ENCODE measurements around the gene GALNT13. TPM values are rescaled to one million over a fixed set of nuclear protein-coding genes. Genes with fewer than 3 reads are reported as not detected.

GALNT13 gene
- total RNA-seq, 2 experiments from 2014 or later: not detected

DNA sequence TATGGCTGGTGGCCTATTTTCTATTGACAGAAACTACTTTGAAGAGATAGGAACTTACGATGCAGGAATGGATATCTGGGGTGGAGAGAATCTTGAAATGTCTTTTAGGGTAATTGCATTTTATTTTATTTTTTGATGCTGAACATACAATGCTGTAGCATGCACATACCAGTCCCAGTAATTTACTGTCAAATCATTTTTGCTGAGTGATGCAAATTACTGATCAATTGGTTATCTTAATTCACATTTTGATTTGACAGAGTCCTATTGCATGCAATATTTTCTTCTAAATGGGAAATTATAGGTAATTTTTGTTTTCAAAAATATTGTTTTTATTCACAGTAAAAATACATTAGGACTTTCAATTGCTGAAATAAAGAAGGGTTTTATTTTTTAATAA lies 387.3 kb downstream of the GALNT13 start:
- no peaks in the 10 kb centered on the region for H3K9me3 ChIP-seq (ENCODE audit: low read length)
- H3K4me3 ChIP-seq (ENCODE audit: low read depth, low read length, poor library complexity, severe bottlenecking): no peak overlapping the region
- no peak for TF ChIP-seq EZH2phosphoT487 (IDR thresholded peaks at IDR 0.05; ENCODE audit: borderline replicate concordance, low read depth, low read length)
- TF ChIP-seq, protein P1, sequence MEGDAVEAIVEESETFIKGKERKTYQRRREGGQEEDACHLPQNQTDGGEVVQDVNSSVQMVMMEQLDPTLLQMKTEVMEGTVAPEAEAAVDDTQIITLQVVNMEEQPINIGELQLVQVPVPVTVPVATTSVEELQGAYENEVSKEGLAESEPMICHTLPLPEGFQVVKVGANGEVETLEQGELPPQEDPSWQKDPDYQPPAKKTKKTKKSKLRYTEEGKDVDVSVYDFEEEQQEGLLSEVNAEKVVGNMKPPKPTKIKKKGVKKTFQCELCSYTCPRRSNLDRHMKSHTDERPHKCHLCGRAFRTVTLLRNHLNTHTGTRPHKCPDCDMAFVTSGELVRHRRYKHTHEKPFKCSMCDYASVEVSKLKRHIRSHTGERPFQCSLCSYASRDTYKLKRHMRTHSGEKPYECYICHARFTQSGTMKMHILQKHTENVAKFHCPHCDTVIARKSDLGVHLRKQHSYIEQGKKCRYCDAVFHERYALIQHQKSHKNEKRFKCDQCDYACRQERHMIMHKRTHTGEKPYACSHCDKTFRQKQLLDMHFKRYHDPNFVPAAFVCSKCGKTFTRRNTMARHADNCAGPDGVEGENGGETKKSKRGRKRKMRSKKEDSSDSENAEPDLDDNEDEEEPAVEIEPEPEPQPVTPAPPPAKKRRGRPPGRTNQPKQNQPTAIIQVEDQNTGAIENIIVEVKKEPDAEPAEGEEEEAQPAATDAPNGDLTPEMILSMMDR (conservative IDR thresholded peaks at IDR 0.05; ENCODE audit: low read length): no peak
- BruUV-seq (replicated peaks): no TSS peak
- H3K27ac ChIP-seq (ENCODE audit: low read depth, low read length, poor library complexity, severe bottlenecking): no peak overlapping the region
- H3K79me2 ChIP-seq (ENCODE audit: insufficient read depth, low read depth, low read length): no peaks in the 10 kb centered on the region
- CTCF ChIA-PET (ENCODE audit: unreplicated experiment): no interaction called here
- no peaks in the 10 kb centered on the region for H3K9me2 ChIP-seq (ENCODE audit: insufficient read depth, low read length)
- intact Hi-C loops (cut with micrococcal nuclease; ENCODE audit: unreplicated experiment): no loop called here
- no peak for DNase-seq (ENCODE audit: low spot score)
- no peaks in the 10 kb centered on the region for H3K4me1 ChIP-seq (ENCODE audit: insufficient read depth, low read length, poor library complexity, severe bottlenecking)
- no peak overlapping the region for H3K4me2 ChIP-seq (ENCODE audit: low read length)
- H3K36me3 ChIP-seq (ENCODE audit: insufficient read depth, low read length): no peaks in the 10 kb centered on the region
- no peaks in the 10 kb centered on the region for H4K20me1 ChIP-seq (ENCODE audit: insufficient read depth, low read length)
- POLR2A ChIA-PET: no interaction called here
- H2AFZ ChIP-seq (ENCODE audit: low read length): no peak overlapping the region

DNA sequence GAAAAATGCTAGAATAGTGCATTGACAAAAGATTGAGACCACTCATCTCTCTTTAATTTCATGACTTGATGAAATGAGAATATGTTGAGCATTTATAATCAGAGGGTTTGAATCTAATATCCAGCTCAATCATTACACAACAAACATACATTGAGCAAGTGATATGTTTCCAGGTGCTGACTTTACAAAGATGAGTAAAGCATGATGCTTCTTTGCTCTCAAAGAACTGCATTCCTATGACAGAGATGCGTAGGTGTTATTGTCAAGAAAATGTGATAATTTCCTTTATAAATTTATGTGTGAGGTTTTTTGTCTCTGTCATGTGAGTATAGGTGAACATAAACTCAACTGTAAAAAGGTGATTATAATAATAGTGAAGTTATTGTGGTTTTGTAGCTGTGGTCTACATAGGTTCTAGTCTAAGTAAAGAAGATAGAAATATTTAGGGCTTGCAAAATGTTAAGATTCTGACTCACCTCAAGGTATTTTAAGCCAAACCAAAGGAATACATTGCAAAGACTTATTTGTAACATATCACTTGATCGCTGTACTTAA lies 389.8 kb downstream of the GALNT13 start:
- H3K4me1 ChIP-seq (ENCODE audit: insufficient read depth, low read length, poor library complexity, severe bottlenecking): no peaks in the 10 kb centered on the region
- DNase-seq (ENCODE audit: low spot score): no peak
- intact Hi-C loops (cut with micrococcal nuclease; ENCODE audit: unreplicated experiment): no loop called here
- CTCF ChIA-PET (ENCODE audit: unreplicated experiment): no interaction called here
- H3K9me3 ChIP-seq (ENCODE audit: low read length): no peaks in the 10 kb centered on the region
- TF ChIP-seq, protein P1 (conservative IDR thresholded peaks at IDR 0.05; ENCODE audit: low read length): no peak
- TF ChIP-seq EZH2phosphoT487 (IDR thresholded peaks at IDR 0.05; ENCODE audit: borderline replicate concordance, low read depth, low read length): no peak
- no peak overlapping the region for H3K4me3 ChIP-seq (ENCODE audit: low read depth, low read length, poor library complexity, severe bottlenecking)
- no peaks in the 10 kb centered on the region for H4K20me1 ChIP-seq (ENCODE audit: insufficient read depth, low read length)
- H2AFZ ChIP-seq (ENCODE audit: low read length): no peak overlapping the region
- H3K79me2 ChIP-seq (ENCODE audit: insufficient read depth, low read depth, low read length): no peaks in the 10 kb centered on the region
- H3K36me3 ChIP-seq (ENCODE audit: insufficient read depth, low read length): no peaks in the 10 kb centered on the region
- POLR2A ChIA-PET: interaction anchor here (0.6 to 1.1 kb wide), 2 partner anchors 18 to 19 kb away, joined by 3 to 5 read pairs; no protein-coding TSS in a partner anchor
- no peak overlapping the region for H3K27ac ChIP-seq (ENCODE audit: low read depth, low read length, poor library complexity, severe bottlenecking)
- BruUV-seq (replicated peaks): no TSS peak
- H3K4me2 ChIP-seq (ENCODE audit: low read length): no peak overlapping the region
- H3K9me2 ChIP-seq (ENCODE audit: insufficient read depth, low read length): no peaks in the 10 kb centered on the region

DNA sequence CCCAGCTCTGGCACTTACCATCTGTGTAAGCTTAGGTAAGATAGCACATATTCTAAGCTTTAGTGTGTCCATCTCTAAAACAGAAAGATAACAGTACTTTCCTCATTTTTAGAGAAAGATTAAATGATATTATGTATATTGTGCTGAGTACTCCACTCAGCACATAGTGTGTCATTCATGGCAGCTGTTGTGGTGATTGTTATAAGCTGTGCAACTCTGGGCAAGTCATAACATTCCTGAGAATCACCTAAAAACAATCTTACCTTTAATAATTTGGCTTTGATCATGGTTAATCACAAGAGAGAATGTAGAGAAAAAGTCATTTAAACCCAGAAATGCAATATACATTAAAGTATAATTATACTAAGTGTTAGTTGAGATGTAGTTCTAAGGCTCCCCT lies 391.5 kb downstream of the GALNT13 start:
- Histone ChIP-seq H3K4me2 (ENCODE audit: low read length) (no peak overlapping the region), H3K9me3 (ENCODE audit: low read length) (no peaks in the 10 kb centered on the region), H3K9me2 (ENCODE audit: insufficient read depth, low read length) (no peaks in the 10 kb centered on the region), H3K4me1 (ENCODE audit: insufficient read depth, low read length, poor library complexity, severe bottlenecking) (no peaks in the 10 kb centered on the region), H2AFZ (ENCODE audit: low read length) (no peak overlapping the region), H3K36me3 (ENCODE audit: insufficient read depth, low read length) (no peaks in the 10 kb centered on the region), H3K27ac (ENCODE audit: low read depth, low read length, poor library complexity, severe bottlenecking) (no peak overlapping the region), H4K20me1 (ENCODE audit: insufficient read depth, low read length) (no peaks in the 10 kb centered on the region), H3K4me3 (ENCODE audit: low read depth, low read length, poor library complexity, severe bottlenecking) (no peak overlapping the region), H3K79me2 (ENCODE audit: insufficient read depth, low read depth, low read length) (no peaks in the 10 kb centered on the region)
- intact Hi-C loops (cut with micrococcal nuclease; ENCODE audit: unreplicated experiment): no loop called here
- no peak for DNase-seq (ENCODE audit: low spot score)
- no TSS peak for BruUV-seq (replicated peaks)
- POLR2A ChIA-PET: interaction anchor here (0.5 kb wide), 1 partner anchor 881 kb away, joined by 3 read pairs; no protein-coding TSS in a partner anchor
- TF ChIP-seq EZH2phosphoT487 (IDR thresholded peaks at IDR 0.05; ENCODE audit: borderline replicate concordance, low read depth, low read length): no peak
- TF ChIP-seq, protein P1 (conservative IDR thresholded peaks at IDR 0.05; ENCODE audit: low read length): no peak
- CTCF ChIA-PET (ENCODE audit: unreplicated experiment): no interaction called here

All from OCI-LY7 (cell line).